Panc1 (cell line): Measurements from ENCODE around the gene CEP120. TPM values are rescaled to one million over a fixed set of nuclear protein-coding genes. Genes with fewer than 3 reads are reported as not detected.

Source experiments
- ATAC-seq: fragments of 200-7000 bp; cut with Tn5 transposase; 2 replicates; pipeline ENCODE4 v1.9.1; 2020; ENCODE audit warnings: mild to moderate bottlenecking, moderate library complexity
- BruUV-seq: library from RNA; stranded (reverse); fragments of 400-500 nt; replicated peaks from 2 replicates; lab custom pipeline; 2021; lab: Mats Ljungman, UMichigan
- CTCF ChIA-PET: fragments of 300-600 bp; sonication (Branson Sonifier 250); formaldehyde crosslinking; loops from one replicate; lab custom pipeline; 2022; ENCODE audit warnings: antibody characterized with exemption; lab: Charles Lee
- POLR2A ChIA-PET: fragments of 300-600 bp; sonication (Branson Sonifier 250); formaldehyde crosslinking; loops from one replicate; lab custom pipeline; 2022; ENCODE audit warnings: antibody characterized with exemption; lab: Charles Lee
- DNase-seq: peaks from one replicate; pipeline ENCODE4 v3.0.0-alpha.2; 2010; ENCODE audit warnings: low read depth, low spot score
- H3K27ac ChIP-seq: 2 replicates; pipeline ENCODE4 v1.5.1; 2011; ENCODE audit warnings: mild to moderate bottlenecking, low read length, inconsistent platforms
- H3K27me3 ChIP-seq: fragments of 200-500 bp; sonication (Bioruptor generic); 2 replicates; pipeline ENCODE4 v1.6.0; 2014; ENCODE audit warnings: low read length, inconsistent platforms; ENCODE audit not compliant: control insufficient read depth, insufficient read depth
- H3K36me3 ChIP-seq: fragments of 200-500 bp; sonication (Bioruptor generic); 2 replicates; pipeline ENCODE4 v1.5.1; 2014; ENCODE audit warnings: inconsistent platforms, mild to moderate bottlenecking, low read length, moderate library complexity; ENCODE audit not compliant: control insufficient read depth, insufficient read depth
- H3K4me1 ChIP-seq: 2 replicates; pipeline ENCODE4 v1.5.1; 2011; ENCODE audit warnings: inconsistent platforms, mild to moderate bottlenecking, low read length, moderate library complexity; ENCODE audit not compliant: control insufficient read depth, insufficient read depth
- H3K4me3 ChIP-seq, 2 experiments: 2 replicates each; pipeline ENCODE4 v1.5.1; 2011 to 2012; ENCODE audit warnings: low read depth in 2 of 2, low read length in 2 of 2, mild to moderate bottlenecking in 2 of 2, inconsistent platforms in 1 of 2, moderate library complexity in 1 of 2
- H3K9me3 ChIP-seq: fragments of 200-500 bp; sonication (Bioruptor generic); 2 replicates; pipeline ENCODE4 v1.5.1; 2014; ENCODE audit warnings: low read depth, mild to moderate bottlenecking, inconsistent platforms, low read length, moderate library complexity; ENCODE audit not compliant: control insufficient read depth, insufficient read depth
- POLR2AphosphoS5 ChIP-seq: IDR thresholded peaks from 2 replicates; pipeline ENCODE4 v1.6.1; 2012; ENCODE audit warnings: mild to moderate bottlenecking, low read depth, low read length, moderate library complexity
- SIN3A ChIP-seq: IDR thresholded peaks from 2 replicates; pipeline ENCODE4 v1.6.1; 2012; ENCODE audit warnings: low read depth, mild to moderate bottlenecking, low read length, moderate library complexity, borderline replicate concordance; ENCODE audit not compliant: insufficient read depth
- TCF7L2 ChIP-seq: IDR thresholded peaks from 2 replicates; pipeline ENCODE4 v1.6.1; 2011; ENCODE audit warnings: mild to moderate bottlenecking, low read depth, low read length, inconsistent platforms
- in situ Hi-C: cut with HindIII; loops from 2 replicates; pipeline ENCODE4 v1.10.0; 2016; ENCODE audit warnings: low sequenced_read_pairs, low pct_unique_long_range_greater_than_20kb
- intact Hi-C: fragments of 100-400 bp; cut with micrococcal nuclease; formaldehyde crosslinking; loops from one replicate; pipeline ENCODE4 v1.10.0; 2022; ENCODE audit not compliant: unreplicated experiment
- total RNA-seq: library from RNA; stranded (reverse); gene quantifications from one replicate; pipeline ENCODE4 v1.2.1, GENCODE V29; 2021; ENCODE audit not compliant: unreplicated experiment
- TF ChIP-seq, protein P1 (sequence below), 2 experiments: IDR thresholded peaks; 2 replicates each; pipeline ENCODE4 v1.6.1; 2011 to 2012; ENCODE audit warnings: low read depth in 2 of 2, control low read depth in 1 of 2, low read length in 1 of 2, mild to moderate bottlenecking in 1 of 2, moderate library complexity in 1 of 2; ENCODE audit not compliant: insufficient read depth in 1 of 2
- TF ChIP-seq, protein P2 (sequence below): fragments of 450-650 bp; IDR thresholded peaks from 2 replicates; pipeline ENCODE4 v1.5.1; 2017; ENCODE audit warnings: mild to moderate bottlenecking

Gene CEP120
- total RNA-seq, 1 experiment from 2014 or later = 20.1 TPM

DNA sequence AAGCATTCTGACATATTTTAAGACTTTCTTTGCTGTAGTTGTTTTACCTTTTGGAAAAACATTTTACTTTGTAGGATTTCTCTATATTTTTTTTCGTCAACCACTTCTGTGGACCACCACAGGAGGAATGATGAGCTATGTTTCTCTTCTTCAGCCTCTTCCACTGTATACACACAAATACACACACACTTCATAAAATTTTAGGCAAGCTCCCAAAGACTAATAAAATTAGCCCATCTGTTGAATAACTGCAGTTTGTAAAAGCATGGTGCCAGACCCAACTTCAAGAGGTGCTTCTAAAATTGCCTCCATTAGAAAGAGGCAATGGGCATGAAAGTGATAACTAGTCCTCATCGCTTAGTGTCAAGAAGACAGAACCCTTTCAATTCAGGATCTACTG, 4.1 kb upstream of the CEP120 start:
- intact Hi-C loops = loop anchor here (10.0 kb wide), 1 partner anchor 188 kb away; no protein-coding TSS in a partner anchor
- DNase-seq (no peak), ATAC-seq (no peak)
- H3K4me1 ChIP-seq = peaks cover 6% of the 10 kb centered on the region
- ChIA-PET CTCF (no interaction called here), POLR2A (no interaction called here)
- in situ Hi-C loops = no loop called here
- H3K4me3 ChIP-seq = no peak overlapping the region
- H3K9me3 ChIP-seq = no peaks in the 10 kb centered on the region
- BruUV-seq = no TSS peak
- TF ChIP-seq POLR2AphosphoS5 (no peak), TCF7L2 (no peak), SIN3A (no peak)
- TF ChIP-seq, protein P1, sequence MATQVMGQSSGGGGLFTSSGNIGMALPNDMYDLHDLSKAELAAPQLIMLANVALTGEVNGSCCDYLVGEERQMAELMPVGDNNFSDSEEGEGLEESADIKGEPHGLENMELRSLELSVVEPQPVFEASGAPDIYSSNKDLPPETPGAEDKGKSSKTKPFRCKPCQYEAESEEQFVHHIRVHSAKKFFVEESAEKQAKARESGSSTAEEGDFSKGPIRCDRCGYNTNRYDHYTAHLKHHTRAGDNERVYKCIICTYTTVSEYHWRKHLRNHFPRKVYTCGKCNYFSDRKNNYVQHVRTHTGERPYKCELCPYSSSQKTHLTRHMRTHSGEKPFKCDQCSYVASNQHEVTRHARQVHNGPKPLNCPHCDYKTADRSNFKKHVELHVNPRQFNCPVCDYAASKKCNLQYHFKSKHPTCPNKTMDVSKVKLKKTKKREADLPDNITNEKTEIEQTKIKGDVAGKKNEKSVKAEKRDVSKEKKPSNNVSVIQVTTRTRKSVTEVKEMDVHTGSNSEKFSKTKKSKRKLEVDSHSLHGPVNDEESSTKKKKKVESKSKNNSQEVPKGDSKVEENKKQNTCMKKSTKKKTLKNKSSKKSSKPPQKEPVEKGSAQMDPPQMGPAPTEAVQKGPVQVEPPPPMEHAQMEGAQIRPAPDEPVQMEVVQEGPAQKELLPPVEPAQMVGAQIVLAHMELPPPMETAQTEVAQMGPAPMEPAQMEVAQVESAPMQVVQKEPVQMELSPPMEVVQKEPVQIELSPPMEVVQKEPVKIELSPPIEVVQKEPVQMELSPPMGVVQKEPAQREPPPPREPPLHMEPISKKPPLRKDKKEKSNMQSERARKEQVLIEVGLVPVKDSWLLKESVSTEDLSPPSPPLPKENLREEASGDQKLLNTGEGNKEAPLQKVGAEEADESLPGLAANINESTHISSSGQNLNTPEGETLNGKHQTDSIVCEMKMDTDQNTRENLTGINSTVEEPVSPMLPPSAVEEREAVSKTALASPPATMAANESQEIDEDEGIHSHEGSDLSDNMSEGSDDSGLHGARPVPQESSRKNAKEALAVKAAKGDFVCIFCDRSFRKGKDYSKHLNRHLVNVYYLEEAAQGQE (IDR thresholded peaks at IDR 0.05; ENCODE audit: insufficient read depth in 1 of 2, low read depth in 2 of 2, low read length in 1 of 2) = no peak
- TF ChIP-seq, protein P2, sequence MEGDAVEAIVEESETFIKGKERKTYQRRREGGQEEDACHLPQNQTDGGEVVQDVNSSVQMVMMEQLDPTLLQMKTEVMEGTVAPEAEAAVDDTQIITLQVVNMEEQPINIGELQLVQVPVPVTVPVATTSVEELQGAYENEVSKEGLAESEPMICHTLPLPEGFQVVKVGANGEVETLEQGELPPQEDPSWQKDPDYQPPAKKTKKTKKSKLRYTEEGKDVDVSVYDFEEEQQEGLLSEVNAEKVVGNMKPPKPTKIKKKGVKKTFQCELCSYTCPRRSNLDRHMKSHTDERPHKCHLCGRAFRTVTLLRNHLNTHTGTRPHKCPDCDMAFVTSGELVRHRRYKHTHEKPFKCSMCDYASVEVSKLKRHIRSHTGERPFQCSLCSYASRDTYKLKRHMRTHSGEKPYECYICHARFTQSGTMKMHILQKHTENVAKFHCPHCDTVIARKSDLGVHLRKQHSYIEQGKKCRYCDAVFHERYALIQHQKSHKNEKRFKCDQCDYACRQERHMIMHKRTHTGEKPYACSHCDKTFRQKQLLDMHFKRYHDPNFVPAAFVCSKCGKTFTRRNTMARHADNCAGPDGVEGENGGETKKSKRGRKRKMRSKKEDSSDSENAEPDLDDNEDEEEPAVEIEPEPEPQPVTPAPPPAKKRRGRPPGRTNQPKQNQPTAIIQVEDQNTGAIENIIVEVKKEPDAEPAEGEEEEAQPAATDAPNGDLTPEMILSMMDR = no peak
- no peaks in the 10 kb centered on the region for H3K27me3 ChIP-seq
- no peaks in the 10 kb centered on the region; the same call in 1 of the 2 replicates for H3K36me3 ChIP-seq
- no peak overlapping the region for H3K27ac ChIP-seq

DNA sequence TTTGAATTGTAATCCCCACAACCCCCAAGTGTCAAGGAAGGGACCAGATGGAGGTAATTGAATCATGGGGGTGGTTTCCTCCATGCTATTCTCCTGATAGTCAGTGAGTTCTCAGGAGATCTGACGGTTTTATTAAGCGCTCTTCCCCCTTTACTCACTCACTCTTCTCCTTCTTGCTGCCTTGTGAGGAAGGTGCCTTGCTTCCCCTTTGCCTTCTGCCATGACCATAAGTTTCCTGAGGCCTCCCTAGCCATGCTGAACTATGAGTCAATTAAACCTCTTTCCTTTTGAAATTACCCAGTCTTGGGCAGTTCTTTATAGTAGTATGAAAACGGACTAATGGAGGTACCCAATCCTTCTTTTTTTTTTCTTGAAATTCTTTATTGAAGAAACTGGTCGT, 2.2 kb upstream of the CEP120 start:
- Histone ChIP-seq H3K4me1 (peaks cover 19% of the 10 kb centered on the region), H3K4me3 (no peak overlapping the region), H3K9me3 (no peaks in the 10 kb centered on the region), H3K27me3 (no peaks in the 10 kb centered on the region), H3K36me3 (no peaks in the 10 kb centered on the region; the same call in 1 of the 2 replicates), H3K27ac (no peak overlapping the region)
- TF ChIP-seq SIN3A = no peak
- TF ChIP-seq, protein P2 = no peak
- TF ChIP-seq TCF7L2 = no peak
- TF ChIP-seq, protein P1 (IDR thresholded peaks at IDR 0.05; ENCODE audit: insufficient read depth in 1 of 2, low read depth in 2 of 2, low read length in 1 of 2) = no peak
- no peak for TF ChIP-seq POLR2AphosphoS5
- ATAC-seq (no peak), DNase-seq (no peak)
- BruUV-seq = no TSS peak
- ChIA-PET CTCF (no interaction called here), POLR2A (no interaction called here)
- in situ Hi-C loops (no loop called here), intact Hi-C loops (loop anchor here (10.0 kb wide), 1 partner anchor 189 kb away; no protein-coding TSS in a partner anchor)
